DMS79 treated with DMSO at 0.1 percent for 48 hours (cell line): ENCODE measurements around the gene SPACA9.
A peak's percentile ranks its signal among the peaks of the same experiment; 100 is the strongest.

ENCODE experiments used
- DNase-seq: peaks from one replicate; lab custom pipeline; 2025; lab: John Stamatoyannopoulos, UW

SPACA9 gene

DNA sequence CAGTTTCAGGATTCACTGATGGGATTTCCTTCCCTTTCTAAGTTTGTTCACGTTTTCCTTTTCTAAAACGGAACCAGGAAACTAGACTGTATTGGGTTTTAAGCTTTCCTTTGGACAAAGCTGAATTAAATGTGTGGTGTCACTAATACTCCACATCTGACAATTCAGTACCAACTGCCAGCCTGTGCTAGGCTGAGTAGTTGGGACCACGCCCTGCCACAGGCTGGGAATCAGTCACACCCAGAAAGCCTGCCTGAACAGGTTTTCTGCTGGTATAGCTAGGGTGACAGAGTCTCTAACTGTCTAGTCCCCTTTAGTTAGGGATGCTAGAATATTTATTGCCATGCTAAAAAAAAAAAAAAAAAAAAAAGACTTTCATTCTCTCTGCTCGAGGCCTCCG is 15.6 kb downstream of the SPACA9 start:
- DNase-seq = no peak

- peak; percentile 76 for DNase-seq
Measured at GRCh38 chr9:132894862-132895835, 16.5 kb downstream of the SPACA9 start.

GRCh38 chr9:132896264-132896663 is 17.6 kb downstream of the SPACA9 start:
- DNase-seq = no peak

DNA sequence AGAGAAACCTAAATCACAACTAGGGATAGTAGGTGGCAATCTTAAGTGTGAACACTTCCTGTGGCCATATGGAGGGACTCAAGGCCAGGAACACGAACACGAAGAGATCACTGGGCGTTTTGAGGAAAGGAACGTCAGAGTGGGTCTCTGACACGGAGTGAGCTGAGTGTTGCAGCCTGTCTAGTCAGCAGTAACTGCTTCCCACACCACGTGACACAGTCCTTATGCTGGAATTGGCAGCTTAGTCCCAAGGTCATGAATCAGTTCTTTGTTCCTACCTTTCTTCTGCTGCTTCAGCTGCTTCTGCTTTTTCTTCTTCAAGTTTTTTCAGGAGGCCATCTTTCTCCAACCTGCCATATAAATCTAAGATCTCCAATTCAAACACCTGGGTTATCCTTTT is 18.2 kb downstream of the SPACA9 start:
- DNase-seq = no peak

DNA sequence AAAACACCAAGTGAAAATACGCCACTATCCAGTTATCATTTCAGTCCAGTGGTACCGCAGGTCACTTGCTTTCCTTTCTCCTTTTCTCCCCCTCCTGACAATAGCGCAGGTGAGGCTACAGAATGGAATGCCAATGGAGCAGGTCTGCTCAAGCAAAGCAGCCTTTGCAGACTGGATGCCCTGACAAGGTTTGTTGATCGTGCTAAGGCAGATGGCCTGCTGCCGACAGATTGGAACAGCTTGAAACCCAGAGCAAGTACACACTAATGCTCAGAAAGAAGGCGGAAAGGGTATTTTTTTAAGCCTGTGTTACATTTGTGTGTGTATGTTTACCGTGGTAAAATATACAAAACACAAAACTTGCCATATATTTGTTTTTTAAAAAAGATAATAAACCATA is 19.4 kb downstream of the SPACA9 start:
- DNase-seq = no peak

- peak; percentile 36 for DNase-seq
Measured at GRCh38 chr9:132901858-132902831, 23.4 kb downstream of the SPACA9 start.

- no peak for DNase-seq
Measured at GRCh38 chr9:132903574-132904492, 25.1 kb downstream of the SPACA9 start.

GRCh38 chr9:132905726-132906125 is 27.0 kb downstream of the SPACA9 start:
- DNase-seq = no peak

DNA sequence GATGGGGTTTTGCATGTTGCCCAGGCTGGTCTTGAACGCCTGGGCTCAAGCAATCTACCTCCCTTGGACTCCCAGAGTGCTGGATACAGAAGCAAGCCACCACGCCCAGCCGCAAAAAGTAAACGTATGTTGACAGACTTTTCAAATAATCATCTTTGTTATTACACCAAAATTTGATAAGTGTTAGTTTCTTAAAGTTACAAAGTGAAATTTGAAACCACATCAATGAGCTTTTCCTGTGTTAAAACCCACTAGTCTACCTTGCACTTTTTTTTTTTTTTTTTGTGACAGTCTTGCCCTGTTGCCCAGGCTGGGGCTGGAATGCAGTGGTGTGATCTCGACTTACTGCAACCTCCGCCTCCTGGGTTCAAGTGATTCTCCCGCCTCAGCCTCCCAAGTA is 29.9 kb downstream of the SPACA9 start:
- DNase-seq = no peak

GRCh38 chr9:132909311-132909710 is 30.6 kb downstream of the SPACA9 start:
- DNase-seq = no peak

DNA sequence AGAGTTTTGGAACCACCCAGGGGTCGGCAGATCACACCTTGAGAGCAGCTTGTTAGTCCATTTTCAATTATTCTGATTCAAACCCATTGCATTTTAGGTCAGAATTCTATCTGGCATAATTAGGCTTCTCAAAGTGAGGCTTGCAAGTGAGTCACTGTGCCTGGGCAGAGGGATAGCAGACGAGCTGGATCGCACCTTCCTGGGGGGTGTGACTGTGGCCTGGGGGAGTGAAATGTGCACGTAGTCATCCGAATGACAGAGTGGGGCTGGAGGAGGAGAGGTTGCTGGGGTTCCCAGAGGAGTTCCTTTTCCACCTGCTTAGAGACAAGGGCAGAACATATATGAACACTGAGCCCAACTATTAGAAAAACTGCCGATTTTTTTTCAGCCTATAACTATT is 31.7 kb downstream of the SPACA9 start:
- DNase-seq = no peak

DNA sequence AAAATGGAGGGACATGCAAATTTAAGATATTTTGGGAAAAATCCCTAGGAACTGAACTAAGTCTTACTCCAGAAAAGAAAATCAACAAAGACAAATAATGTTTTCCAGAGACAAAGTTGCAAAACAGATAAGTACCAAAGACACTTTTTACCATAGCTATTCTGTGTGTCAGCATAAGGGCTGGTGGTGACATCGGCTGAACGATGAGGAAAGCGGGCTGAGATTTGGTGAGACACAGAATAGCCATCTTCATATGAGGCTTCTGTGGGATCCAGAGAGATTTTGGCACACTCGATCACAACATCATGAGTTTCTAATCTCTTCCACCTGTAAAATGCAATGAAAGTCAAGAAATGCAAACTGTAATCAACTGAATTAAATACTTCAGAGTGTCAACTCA is 33.4 kb downstream of the SPACA9 start:
- DNase-seq = no peak

DNA sequence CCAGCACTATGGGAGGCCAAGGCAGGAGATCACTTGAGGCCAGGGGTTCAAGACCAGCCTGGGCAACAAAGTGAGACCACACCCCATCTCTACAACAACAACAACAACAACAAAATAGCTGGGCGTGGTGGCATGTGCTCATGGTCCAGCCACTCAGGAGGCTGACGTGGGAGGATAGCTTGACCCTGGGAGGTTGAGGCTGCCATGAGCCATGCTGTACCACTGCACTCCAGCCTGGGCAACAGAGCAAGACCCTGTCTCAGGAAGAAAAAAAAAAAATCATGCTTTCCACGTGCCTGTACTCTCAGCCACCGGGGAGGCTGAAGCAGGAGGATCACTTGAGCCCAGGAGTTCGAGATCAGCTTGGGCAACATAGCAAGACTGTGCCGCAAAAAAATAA is 36.2 kb downstream of the SPACA9 start:
- DNase-seq = no peak

DNA sequence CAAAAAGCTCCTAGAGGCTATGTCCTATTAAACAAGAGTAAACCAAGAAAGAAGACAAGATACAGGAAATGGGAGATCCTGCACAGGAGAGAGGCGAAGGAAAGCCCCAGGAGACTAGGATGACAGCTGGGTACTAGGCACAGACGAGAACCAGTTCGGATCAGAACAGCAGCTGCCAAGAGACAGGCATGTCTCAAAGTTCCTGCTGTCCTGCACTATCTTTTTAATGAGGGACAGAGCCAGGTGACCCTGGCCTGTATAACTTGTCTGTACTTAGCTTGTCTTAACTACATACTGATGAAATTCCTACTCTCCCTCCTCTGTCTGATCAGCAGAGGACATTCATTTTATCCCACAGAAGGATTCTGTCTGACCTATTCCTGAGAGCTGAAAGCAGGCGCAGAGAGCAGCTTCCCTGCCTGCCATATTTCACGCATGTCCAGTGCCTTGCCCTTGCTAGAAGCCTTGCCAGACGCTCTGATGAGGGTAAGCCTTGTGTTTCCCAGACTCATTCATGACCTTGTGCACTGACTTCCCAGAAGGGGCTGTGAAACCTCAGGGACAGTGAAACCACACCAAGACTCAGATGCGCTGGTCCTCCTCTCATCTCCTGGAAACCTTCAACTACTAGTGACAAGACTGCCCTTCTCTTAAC is 41.0 kb downstream of the SPACA9 start:
- DNase-seq = no peak

GRCh38 chr9:132923346-132923902 is 44.7 kb downstream of the SPACA9 start:
- no peak for DNase-seq

DNA sequence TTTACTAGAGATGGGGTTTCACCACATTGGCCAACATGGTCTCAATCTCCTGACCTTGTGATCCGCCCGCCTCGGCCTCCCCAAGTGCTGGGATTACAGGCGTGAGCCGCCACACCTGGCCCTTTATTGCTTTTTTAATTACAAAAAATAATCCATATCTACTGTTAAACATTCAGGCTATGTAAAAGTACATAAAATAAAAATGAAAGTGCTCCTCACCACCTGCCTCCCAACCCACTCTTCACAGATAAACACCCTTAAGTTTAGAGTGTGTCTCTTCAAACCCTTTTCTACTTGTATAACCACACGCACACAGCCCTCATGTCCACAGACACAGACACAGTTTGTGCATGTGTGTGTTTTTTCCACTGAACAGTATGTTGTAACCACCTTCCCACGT is 49.0 kb downstream of the SPACA9 start:
- DNase-seq = no peak

- DNase-seq = no peak
Measured at GRCh38 chr9:132931178-132931735, 52.6 kb downstream of the SPACA9 start.

DNA sequence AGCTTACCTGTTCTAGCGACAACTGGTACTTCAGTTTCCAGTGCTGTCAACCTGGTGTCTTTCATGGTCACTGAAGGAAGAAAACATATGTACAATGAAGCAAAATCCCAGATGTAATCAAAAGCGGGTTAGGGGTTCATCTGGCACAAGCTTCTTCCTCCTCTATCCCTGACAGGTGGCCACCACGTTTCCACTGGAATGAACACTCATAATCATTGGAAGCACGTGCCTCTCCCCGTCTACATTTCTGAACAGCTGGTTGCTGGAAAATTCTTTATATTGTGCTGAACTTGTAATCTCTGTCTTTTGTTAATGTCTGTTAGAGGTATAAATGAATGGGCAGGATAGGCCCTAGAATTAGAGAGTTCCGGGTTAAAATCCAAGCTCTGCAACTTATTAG is 56.3 kb downstream of the SPACA9 start:
- DNase-seq = no peak

DNA sequence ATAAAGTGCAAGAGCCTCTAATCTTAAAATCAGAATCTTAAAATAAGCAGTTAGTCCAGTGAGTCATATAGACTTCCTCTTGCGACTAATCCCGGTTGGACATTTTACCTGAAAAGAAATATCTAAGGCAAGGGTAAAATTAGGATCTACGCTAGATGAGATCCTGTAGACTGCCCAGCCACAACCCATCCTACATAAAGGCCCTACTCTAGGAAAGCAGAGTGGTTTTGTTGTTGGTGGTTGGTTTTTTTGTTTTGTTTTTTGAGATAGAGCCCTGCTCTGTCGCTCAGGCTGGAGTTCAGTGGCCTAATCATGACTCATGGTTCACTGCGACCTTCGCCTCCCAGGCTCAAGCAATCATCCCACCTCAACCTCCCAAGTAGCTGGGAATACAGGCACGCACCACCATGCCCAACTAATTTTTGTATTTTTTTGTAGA is 58.8 kb downstream of the SPACA9 start:
- DNase-seq = no peak

DNA sequence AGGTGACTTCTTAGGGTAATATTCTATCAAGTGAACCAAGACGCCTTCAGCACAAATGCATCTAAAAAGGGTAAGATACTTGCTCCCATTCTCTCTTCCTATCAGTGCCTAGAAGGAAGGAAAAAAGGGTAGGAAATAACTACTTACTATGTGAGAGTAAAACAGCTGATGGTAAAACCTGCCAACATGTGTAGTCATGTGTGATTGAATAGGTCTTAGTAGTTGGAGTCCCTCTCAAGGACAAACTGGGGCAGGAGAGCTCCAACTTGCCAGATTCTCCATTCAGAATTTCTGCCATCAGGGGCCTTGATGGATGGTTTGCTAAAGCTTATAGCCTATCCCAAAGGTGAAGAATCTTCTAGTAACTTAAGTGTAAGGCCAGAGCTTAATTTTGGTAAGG is 60.5 kb downstream of the SPACA9 start:
- no peak for DNase-seq
